Suppressor macrophage treated with lipopolysaccharide for 1 hour (primary cell): ENCODE results near the gene CRAT.
"Not testable (repeated sequence)": the region's sequence is repeated elsewhere in the genome, so short reads cannot be mapped to it uniquely, and the experiment has no call there.

Experiments
- DNase-seq, 3 donors: peaks; one replicate each; pipeline ENCODE4 v3.0.0-alpha.2; 2020 to 2022

Gene CRAT

DNA sequence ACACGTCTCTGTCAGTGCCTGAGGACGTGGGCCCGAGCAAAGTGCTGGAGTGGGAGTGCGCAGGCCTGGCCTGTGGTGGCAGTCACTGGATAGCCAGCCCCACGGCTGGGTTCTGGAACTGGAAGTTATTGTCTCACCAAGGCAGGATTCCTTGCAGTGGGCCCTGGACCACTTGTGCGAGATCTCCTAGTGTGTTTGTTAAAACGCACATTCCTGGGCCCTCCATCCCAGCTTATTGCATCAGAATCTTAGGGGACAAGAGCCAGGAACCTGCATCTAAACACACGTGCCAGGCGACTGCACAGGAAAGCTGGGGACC, 27.5 kb upstream of the CRAT start:
- DNase-seq: no peak

DNA sequence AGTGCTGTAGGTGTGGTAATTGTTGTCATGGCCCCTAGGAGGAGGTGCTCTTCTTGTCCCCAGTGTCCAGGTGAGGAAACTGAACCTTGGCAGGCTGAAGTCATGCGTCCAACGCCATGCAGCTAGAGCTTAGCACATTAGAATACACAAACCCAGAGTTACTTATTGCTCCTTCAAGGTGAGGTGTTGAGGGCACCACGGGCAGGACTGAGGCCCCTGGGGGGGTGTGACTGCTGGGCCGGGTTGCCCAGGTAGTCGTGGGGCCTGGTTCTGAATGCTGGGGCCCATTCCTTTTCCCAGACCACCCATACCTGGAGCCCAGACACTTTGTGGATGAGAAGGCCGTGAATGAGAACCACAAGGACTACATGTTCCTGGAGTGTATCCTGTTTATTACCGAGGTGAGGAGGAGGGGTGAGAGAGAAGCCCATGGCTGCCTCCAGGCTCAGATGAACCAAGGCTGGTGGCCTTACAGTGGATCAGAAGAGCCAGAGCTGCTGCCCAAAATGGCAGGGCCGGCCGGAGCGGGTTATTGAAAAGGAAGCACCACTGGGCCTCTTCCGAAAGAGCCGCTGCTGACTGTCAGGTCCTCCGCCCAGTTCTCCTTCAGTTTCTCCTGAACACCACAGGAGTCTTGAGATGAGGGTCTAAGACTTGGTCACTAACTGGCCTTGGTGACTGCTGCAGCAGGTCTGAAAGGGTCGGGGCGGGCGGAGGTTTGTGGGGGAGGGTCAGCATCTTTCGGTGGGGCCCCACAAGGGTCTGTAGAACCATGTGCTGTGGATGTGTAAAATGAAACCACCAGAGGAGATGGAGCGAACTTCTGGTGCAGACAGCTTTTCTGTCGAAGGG, 26.9 kb upstream of the CRAT start:
- DNase-seq: no peak

DNA sequence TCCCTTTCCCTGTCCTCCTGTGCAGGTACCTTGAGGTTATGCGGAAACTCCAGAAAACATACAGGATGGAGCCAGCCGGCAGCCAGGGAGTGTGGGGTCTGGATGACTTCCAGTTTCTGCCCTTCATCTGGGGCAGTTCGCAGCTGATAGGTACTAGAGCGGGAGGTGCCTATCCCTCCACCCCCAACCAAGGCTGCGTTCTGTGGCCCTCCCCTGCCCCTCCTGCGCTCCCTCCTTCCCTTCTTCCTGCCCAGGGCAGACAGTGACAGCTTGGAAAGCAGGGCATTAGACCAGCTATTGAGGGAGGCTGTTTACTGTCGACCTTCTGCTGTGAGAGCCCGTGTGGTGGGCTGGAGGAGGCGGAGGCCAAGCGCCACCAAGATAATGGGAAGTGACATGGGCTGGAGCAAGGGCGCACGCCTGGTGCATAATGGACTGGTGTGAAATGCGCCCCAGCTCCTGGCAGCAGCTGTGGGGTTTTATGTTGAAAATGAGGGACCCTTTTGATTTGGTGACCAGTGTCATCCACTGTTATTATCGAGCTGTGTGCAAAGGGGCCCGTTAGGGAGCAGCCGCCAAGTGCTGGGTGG, 25.9 kb upstream of the CRAT start:
- DNase-seq: no peak

DNA sequence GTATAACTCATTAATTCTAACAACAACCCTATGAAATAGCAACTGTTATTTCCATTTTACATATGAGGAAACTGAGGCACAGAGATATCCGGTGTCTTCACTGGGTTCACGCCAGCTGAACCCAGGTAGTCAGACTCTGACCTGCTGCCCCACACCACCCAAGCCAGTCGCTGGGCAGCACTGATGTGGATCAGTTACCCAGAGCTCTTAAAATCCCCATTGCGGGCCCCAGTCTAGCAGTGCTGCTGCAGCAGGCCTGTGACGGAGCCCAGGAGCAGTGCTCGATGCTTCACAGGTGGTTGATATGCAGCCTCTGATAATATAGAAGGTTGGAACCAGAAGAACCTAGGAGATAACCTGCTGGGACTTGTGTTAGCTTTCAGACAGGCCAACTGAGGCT, 24.9 kb upstream of the CRAT start:
- no peak for DNase-seq

DNA sequence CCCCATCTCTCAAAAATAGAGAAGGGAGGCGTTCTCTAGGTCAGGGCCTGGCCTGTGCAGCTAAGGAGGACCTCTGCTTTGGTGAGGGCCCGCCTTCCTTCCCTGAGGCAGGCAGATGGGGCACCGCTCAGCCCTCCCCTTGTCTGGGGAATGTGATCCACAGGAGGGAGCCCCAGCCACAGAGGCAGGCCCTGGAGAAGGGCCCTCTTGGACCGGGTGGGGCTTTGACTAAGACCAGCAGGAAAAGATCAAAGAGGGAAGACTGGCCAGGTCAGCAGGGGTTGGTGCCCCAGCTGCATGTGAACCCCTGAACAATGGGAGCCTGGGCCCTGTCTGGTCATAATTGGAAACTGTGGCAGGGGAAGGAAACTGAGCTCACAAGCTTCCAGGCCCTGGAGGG, 22.5 kb upstream of the CRAT start:
- no peak for DNase-seq

DNA sequence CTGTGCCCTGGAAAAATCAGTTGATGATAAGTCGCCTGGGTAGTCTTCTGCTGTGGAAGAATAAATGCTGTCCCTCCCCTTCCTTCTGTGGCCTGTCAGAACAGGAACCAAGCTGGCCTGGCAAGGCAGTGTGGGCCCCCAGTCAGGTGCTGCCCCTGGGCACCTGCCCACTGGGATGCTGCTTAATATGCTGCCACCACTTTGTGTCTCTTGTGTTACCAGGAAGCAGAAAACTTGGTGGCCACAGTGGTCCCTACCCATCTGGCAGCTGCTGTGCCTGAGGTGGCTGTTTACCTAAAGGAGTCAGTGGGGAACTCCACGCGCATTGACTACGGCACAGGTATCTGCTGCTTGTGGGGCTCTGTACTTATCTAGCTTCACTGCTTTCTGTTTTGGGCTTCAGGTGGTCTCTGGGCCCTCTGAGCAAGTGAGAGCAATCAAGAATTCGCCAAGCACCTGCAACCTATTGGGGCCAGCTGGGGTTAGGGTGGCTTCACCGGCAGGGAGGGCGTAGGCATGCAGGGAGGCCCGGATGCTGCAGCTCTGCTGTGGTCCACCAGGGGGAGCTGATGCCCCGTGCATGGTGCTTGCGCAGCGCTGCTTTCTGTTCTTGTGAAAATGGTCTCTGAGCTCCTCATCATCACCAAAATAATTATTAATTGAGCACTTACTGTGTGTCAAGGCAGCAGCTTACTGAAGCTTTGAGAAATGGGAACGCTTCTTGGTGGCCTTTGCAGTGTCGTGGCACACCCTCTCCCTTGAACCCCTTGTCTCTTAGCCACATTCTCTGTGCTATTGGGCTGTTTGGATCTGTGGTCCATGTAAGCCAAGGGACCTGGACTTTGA, 20.9 kb upstream of the CRAT start:
- DNase-seq: peak; percentile 79 to 86 (median 83)

DNA sequence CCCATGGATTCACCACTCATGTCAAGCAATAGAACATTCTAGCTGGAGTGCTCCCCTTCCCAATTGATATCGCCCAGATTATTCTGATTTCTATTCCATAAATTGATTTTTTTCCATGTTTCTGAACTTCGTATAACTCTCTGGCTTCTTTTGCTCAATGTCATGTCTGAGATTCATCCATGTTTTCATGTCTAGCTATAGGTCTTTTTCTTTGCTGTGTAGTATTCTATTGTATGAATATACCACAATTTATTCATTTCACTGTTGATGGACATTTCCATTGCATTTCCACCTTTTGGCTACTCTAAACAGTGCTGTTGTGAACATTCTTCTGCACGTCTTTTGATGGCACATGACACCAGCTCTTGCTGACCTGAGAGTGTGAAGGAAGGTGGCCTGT, 20.2 kb upstream of the CRAT start:
- no peak for DNase-seq

DNA sequence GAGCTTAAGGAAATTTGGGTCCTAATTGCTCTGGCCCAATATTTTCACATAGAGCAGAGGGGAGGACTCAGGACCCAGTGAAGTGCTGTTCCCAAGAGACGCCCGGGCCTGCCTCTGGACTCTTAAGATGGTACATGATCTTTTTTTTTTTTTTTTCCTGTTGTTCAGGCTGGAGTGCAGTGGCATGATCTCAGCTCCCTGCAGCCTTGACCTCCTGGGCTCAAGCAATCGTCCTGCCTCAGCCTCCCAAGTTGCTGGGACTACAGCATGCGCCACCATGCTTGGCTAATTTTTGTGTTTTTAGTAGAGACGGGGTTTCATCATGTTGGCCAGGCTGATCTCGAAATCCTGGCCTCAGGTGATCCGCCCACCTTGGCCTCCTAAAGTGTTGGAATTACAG, 19.7 kb upstream of the CRAT start:
- DNase-seq: not testable (repeated sequence)

DNA sequence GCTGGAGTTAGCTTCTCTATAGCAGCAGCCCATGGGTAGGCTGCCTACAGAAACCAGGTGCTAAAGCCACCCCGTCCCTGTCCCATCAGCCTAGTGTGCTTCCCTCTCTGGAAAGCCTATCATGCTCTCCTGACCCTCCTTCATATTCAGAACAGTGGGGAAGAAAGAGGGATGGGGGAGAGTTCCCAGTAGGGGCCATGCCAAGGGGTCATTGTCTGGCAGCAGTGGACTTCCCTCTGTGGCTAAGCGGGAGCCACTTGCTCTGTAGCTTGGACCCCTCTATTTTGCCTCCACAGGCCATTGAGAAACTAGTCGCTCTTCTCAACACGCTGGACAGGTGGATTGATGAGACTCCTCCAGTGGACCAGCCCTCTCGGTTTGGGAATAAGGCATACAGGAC, 18.1 kb upstream of the CRAT start:
- DNase-seq: no peak

DNA sequence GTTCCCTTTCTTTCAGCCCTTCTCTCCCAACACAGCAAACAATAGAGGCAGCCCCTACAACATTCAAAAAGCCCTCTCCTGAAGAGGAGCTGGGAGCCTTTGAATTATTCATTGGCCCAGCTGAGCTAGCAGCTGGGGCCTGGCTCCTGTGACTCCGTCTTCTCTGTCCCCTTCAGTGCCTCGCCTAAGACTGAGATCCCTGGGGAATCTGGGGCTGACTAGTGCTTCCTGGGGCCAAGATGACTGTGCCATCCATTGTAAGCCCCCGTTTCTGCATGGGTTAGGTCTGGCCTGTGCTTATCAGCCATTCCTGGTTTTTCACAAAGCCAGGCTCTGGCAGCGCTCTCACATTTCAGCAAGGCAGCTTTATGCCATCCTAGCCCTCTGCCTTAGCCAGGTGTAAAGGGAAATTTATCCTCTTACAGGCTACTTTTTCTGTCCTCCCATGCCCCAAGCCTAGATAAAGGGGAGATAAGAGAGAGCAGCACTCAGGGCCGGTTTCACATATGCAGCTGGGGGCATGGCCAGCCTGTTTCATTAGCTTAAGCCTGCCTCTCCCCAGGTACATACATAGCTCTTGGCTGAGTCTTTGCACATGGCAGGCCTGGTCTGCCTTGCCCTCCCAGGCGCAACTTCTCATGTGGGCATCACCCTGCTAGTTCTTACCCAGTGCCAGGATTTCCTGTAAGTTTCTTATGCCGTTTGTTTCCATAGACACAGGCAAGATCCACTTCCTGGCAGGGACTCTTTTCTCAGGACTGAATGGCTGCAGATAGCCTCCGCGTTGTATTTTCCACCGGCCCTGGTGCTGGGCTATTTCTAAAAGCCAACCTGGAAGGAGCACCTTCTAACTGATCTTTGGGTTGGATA, 16.4 kb upstream of the CRAT start:
- DNase-seq: no peak

DNA sequence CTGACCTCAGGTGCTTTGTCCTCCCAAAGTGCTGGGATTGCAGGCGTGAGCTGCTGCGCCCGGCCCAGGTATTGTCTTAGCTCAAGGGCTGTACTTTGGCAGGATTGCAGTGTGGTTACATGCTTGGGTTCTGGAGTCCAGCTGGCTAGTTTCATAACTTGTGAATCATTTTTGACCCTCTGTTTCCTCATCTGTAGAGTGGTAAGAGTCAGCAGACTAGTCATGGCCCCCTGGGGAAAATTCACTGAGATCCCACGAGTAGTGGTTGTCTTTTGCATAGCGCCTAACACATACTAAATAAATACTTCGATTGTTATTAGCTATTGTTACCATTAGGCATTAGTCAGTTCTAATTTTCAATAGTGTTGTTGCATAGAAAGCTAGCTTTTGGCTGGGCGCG, 14.9 kb upstream of the CRAT start:
- peak; percentile 58 to 77 (median 73) for DNase-seq

DNA sequence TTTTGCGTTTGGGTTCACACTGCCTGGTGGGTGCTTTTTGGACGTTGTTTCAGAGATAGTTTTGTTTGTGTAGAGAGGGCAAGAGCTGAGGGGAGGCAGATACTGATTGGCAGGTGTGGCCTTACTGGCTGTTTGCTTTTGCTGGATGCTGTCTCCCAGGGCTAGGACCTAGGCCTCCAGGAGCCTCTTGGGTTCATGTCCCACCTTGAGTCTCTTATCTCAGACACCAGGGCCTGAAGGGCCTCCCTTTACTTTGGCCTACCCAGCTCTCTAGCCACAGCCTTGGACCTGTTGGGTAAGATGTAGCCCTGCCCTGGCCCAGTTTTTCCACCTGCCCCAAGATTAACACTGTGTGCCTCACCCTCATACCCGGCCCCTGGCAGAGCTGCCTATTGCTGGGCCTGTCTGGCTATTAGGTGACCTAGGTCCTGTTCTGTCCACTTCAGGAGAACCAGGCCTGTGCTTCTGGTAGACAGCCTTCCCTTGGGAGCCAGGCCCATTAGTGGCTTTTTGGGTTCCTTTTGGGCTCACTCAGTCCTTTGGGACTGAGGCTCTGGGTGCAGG, 14.0 kb upstream of the CRAT start:
- no peak for DNase-seq

DNA sequence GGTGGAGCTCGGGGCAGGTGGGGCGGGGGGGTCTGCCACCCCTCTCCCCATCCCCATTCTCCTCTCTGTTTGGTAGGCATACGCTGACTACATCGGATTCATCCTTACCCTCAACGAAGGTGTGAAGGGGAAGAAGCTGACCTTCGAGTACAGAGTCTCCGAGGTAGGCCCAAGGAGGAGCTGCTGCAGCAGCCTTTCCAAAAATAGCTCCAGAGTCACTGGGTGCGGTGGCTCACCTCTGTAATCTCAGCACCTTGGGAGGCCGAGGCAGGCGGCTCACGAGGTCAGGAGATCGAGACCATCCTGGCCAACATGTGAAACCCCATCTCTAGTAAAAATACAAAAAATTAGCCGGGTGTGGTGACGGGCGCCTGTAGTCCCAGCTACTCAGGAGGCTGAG, 12.4 kb upstream of the CRAT start:
- peak in 1 of 3 donors; percentile 14 for DNase-seq

DNA sequence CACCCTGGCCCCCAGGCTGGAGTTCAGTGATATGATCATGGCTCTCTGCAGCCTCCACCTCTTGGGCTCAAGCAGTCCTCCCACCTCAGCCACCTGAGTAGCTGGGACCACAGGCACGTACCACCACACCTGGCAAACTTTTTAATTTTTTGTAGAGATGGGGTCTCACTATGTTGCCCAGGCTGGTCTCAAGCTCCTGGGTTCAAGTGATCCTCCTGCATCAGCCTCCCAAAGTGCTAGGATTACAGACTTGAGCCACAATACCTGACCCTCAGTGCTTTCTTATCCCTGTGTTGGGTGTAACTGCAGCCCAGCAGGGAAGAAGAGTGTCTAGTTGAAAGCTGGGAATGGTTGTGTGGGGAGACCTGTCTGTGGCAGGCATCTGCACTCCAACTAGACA, 11.5 kb upstream of the CRAT start:
- peak in 1 of 3 donors; percentile 3 for DNase-seq

DNA sequence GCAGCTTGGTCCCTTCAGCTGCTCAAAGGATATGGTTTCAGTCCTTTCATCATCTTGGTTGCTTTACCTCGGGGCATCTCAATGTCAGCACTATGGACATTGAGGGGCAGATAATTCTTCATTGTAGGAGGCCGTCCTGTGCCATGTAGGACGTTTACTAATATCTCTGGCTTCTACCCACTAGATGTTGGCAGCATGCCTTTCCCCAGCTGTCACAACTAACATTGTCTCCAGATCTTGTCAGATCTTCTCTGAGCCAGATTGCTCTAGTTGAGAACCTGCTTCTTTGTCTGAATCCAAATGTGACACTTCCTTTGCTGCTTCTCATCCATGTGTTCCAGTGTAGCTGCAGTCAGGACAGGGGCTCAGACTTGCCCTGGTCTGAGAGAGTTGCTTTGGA, 10.9 kb upstream of the CRAT start:
- DNase-seq: no peak

DNA sequence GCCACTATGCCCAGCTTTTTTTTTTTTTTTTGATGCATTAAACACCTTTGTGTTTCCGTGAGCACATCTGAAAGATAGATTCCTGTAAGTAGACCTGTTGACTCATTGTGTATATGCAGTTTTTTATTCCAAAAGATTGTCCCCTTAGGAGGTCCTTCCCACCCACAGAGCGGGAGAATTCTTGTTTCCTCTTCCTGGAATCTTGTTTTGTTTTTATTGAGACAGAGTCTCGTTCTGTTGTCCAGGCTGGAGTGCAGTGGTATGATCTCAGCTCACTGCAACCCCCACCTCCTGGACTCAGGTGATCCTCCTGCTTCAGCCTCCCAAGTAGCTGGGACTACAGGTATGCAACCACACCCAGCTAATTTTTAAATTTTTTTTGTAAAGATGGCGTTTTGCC, 8.2 kb upstream of the CRAT start:
- DNase-seq: no peak

DNA sequence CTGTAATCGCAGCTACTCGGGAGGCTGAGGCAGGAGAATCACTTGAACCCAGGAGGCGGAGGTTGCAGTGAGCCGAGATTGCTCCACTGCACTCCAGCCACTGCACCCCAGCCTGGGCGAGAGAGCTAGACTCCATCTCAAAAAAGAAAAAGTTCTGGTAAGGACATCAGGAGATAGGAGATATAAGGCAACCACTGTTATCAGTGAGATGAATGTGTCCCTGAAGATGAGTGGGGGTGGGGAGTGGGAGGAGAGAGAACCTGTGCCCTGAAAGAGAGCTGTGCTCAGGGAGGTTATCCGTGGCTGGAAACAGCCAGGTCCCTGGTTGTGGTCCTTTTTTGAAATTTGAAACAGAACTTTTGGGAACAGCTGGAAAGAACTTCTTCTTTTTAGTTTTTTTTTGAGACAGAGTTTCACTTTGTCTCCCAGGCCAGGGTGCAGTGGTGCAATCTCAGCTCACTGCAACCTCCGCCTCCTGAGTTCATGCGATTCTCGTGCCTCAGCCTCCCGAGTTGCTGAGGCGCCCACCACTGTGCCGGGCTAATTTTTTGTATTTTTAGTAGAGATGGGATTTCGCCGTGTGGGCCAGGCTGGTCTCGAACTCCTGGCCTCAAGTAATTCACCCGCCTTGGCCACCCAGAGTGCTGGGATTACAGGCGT, 3.2 kb upstream of the CRAT start:
- DNase-seq: peak; percentile 63 to 71 (median 66)

DNA sequence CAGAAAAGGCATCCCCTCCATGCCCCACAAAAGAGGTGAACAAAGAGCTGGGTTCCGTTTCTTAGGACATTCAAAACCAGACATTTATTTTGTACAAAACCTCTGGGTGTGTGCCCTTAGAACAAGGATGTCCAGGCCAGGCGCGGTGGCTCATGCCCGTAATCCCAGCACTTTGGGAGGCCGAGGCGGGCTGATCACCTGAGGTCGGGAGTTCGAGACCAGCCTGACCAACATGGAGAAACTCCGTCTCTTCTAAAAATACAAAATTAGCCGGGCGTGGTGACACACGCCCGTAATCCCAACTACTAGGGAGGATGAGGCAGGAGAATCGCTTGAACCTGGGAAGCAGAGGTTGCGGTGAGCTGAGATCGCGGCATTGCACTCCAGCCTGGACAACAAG, 1.9 kb upstream of the CRAT start:
- DNase-seq: not testable (repeated sequence)

DNA sequence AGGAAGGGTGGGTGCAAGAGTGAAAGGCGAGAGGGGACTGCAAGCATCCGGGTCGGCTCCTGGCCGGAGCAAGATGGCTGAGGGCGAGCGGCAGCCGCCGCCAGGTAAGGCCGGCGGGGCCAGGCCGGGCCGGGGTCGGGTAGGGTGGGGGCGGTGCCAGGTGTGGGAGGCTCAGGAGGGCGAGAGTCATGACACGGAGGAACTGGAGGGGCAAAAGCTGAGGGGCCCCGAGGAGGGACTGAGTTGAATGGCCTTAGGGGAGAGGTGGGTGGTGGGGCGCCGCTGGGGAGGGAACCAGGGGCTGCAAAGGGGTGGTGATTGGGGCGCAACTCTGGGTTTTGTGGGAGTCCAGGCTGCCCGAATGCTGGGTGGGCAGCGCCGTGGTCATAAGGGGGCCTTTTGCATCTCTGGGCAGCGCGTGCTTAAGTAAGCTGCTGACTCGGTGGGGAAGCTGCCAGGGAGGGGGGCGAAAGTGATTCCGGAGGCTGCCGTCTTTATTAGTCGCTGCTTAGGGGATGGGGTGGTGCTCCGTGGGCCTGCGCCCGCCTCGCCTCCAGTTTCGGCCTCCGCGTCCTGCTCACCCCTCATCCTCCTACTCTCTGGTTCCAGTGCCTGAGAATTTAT, 1.0 kb upstream of the CRAT start:
- DNase-seq: peak; percentile 35 to 54 (median 39)

DNA sequence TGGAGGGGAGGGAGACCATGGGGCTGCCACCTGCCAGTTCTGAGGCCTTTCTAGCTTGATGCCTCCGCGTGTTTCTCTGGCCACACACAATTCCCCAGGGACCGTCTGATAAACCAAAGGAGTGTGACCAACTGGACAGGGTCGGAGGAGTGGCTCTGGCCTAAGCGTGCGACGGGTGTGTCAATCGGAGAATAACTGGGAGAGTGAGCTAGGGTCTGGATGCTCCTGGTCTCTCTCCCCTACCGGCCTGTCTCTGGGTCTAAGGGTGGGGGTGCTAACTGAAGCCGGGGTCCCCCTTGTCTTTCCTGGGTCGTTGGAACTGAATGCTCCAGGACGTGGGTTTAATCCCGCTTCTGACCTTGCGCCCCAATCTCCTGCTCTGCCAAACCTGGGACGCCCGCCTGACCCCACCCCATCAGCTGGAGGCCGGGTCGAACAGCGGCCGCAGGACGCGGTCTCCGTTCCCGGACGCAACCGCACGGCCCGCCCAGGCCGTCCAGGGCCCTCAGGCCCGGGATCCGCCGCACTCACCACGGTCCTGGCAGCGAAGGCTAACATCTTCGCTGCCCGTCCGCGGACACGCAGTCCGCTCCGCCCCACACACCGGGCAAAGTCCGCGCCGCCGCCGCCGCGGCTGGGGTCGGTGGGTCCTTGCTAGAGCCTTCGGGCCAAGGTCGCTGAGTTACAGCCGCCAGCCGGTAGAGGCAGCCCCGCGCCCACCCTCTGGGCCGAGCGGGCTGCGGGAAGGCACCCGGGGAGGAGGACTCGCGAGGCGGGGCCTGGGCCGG, 447 bp downstream of the CRAT start:
- no peak for DNase-seq

DNA sequence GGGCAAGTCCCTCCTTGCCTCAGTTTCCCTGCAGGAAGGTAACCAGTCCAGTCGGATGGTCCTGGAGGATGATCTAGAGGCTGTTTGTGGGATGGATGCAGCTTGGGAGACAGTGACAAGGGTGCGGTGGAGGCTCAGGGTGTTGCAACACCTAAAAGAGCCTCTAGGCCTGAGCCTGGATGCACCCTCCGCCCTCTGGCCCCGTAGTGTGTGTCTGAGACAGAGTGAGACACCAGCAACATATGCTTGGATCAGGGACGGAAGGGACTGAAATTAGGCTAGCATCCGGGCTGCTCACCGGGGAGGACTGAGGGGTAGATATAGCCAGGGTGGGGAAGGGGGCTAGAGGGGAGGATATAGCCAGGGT, 1.1 kb downstream of the CRAT start:
- DNase-seq: peak; percentile 35 to 54 (median 53)
